ENCODE data around the gene BMF. TPM values are rescaled to one million over a fixed set of nuclear protein-coding genes. Genes with fewer than 3 reads are reported as not detected.
A peak's percentile ranks its signal among the peaks of the same experiment; 100 is the strongest.

BMF gene
- total RNA-seq, 4 donors from 2014 or later = 13.3 to 35.4 (median 25.1) TPM

DNA sequence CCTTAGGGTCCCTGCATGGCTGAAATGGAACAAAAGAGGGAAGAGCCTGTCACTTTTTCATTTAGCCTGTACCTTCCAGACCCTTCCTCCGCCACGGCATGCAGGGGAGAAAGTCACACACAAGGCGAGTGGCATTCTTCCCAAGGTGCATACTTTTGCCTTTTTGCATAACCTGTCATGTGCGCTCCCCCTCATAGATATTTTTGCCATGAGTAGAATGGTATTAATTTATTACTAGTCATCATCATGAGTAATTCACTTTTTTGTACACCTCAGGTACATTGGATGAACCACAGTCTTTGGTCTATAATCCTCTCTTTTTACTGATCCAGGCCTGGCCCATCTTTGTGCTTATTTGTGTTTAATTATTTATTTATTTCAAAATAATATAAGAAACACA, 43.3 kb upstream of the BMF start:
- no peak for DNase-seq
- in situ Hi-C loops (cut with MboI; ENCODE audit: low pct_ligation_motif_present in 1 of 4, low pct_unique_long_range_greater_than_20kb in 1 of 4, low sequenced_read_pairs in 3 of 4) = no loop called here
- no peaks in the 10 kb centered on the region for H3K27me3 ChIP-seq
- TF ChIP-seq EP300 (IDR thresholded peaks at IDR 0.05; ENCODE audit: low read depth) = no peak
- TF ChIP-seq POLR2A (IDR thresholded peaks at IDR 0.05) = no peak
- TF ChIP-seq, protein P1, sequence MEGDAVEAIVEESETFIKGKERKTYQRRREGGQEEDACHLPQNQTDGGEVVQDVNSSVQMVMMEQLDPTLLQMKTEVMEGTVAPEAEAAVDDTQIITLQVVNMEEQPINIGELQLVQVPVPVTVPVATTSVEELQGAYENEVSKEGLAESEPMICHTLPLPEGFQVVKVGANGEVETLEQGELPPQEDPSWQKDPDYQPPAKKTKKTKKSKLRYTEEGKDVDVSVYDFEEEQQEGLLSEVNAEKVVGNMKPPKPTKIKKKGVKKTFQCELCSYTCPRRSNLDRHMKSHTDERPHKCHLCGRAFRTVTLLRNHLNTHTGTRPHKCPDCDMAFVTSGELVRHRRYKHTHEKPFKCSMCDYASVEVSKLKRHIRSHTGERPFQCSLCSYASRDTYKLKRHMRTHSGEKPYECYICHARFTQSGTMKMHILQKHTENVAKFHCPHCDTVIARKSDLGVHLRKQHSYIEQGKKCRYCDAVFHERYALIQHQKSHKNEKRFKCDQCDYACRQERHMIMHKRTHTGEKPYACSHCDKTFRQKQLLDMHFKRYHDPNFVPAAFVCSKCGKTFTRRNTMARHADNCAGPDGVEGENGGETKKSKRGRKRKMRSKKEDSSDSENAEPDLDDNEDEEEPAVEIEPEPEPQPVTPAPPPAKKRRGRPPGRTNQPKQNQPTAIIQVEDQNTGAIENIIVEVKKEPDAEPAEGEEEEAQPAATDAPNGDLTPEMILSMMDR (IDR thresholded peaks at IDR 0.05) = no peak
- no peak for TF ChIP-seq POLR2AphosphoS5 (IDR thresholded peaks at IDR 0.05)
- H3K27ac ChIP-seq = no peak overlapping the region
- H3K36me3 ChIP-seq = no peaks in the 10 kb centered on the region
- intact Hi-C loops (cut with DNase I; ENCODE audit: low total_unique reads) = no loop called here
- no peaks in the 10 kb centered on the region for H3K9me3 ChIP-seq
- WGBS, 2 donors (ENCODE audit: low coverage in 1 of 2) = 93 to 97% methylated on average over 4 of the region's 4 CpGs
- peaks cover 0 to 9% (median 4%) of the 10 kb centered on the region in 4 donors for H3K4me1 ChIP-seq
- no peak overlapping the region for H3K4me3 ChIP-seq

DNA sequence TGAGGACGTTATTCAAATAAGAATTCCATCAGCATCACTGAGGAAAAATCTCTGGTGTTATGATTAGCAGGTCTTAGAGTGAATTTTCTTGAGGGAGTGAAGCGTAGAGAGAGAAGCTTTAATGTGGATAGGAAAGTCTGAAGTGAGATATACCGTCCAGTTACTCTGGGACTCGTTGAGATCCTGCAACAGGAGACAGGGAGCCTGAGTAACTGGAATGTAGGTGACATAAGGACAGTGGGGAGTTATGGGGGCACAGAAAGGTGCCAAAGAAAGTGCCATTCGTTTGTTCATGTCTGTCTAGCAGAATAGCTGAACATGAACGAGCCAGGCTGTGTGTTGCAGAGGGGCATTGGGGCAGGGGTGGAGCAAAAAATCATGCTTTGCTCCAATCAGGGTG, 42.8 kb upstream of the BMF start:
- no peak for TF ChIP-seq POLR2AphosphoS5 (IDR thresholded peaks at IDR 0.05)
- TF ChIP-seq, protein P1 (IDR thresholded peaks at IDR 0.05) = no peak
- TF ChIP-seq POLR2A (IDR thresholded peaks at IDR 0.05) = no peak
- no peak for TF ChIP-seq EP300 (IDR thresholded peaks at IDR 0.05; ENCODE audit: low read depth)
- 69 to 74% methylated on average over 5 to 6 of the region's 6 CpGs for WGBS, 2 donors (ENCODE audit: low coverage in 1 of 2)

DNA sequence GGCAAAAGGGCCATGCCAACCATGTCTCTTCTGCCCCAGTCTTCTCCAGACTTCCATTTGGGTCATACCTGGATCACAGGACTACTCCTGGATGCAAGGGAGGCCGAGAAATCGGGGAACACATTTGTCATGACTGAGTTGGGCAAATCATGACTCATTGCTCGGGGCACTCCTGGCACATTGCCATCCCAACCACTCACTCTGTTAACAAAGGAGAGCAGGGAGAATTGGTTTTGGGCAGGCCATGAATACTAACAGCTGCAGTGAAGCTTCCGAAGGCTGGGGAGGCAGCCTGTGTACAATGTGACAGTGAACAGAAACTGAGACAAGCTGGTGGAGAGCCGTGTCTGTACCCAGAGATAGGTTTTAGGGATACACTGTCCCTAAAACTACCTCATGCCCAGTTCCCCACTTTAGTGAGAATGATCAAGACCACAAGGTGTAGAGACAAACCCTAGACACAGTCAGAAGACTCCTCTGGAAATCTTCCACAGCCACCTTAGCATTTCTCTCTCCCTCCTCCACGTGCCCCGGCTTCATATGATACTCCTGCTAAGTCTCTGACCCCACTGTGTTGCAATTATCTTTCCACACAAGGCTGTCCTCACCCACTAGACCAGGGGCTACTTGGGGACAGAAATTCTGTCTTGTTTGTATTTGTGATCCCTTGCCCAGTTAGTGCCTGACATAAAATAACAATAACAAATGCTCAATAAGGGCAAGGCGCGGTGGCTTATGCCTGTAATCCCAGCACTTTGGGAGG, 41.7 kb upstream of the BMF start:
- peaks cover 0 to 2% (median under 1%) of the 10 kb centered on the region in 4 donors for H3K4me1 ChIP-seq
- intact Hi-C loops (cut with DNase I; ENCODE audit: low total_unique reads) = no loop called here
- WGBS, 2 donors (ENCODE audit: low coverage in 1 of 2) = 68 to 89% methylated on average over 4 to 9 of the region's 9 CpGs
- H3K9me3 ChIP-seq = no peaks in the 10 kb centered on the region
- H3K4me3 ChIP-seq = no peak overlapping the region
- H3K36me3 ChIP-seq = no peaks in the 10 kb centered on the region
- no peaks in the 10 kb centered on the region for H3K27me3 ChIP-seq
- H3K27ac ChIP-seq = no peak overlapping the region
- TF ChIP-seq, protein P1 (IDR thresholded peaks at IDR 0.05) = no peak
- TF ChIP-seq POLR2A (IDR thresholded peaks at IDR 0.05) = no peak
- TF ChIP-seq POLR2AphosphoS5 (IDR thresholded peaks at IDR 0.05) = no peak
- peak; percentile 15 for DNase-seq
- in situ Hi-C loops (cut with MboI; ENCODE audit: low pct_ligation_motif_present in 1 of 4, low pct_unique_long_range_greater_than_20kb in 1 of 4, low sequenced_read_pairs in 3 of 4) = no loop called here

More for the DNA sequence above, 42.8 kb upstream of the BMF start:
- H3K27ac ChIP-seq = no peak overlapping the region
- no peaks in the 10 kb centered on the region for H3K27me3 ChIP-seq
- no peak overlapping the region for H3K4me3 ChIP-seq
- H3K9me3 ChIP-seq = no peaks in the 10 kb centered on the region
- no peak for DNase-seq
- H3K4me1 ChIP-seq = peaks cover 0 to 9% (median 4%) of the 10 kb centered on the region in 4 donors
- H3K36me3 ChIP-seq = no peaks in the 10 kb centered on the region
- intact Hi-C loops (cut with DNase I; ENCODE audit: low total_unique reads) (no loop called here), in situ Hi-C loops (cut with MboI; ENCODE audit: low pct_ligation_motif_present in 1 of 4, low pct_unique_long_range_greater_than_20kb in 1 of 4, low sequenced_read_pairs in 3 of 4) (no loop called here)

DNA sequence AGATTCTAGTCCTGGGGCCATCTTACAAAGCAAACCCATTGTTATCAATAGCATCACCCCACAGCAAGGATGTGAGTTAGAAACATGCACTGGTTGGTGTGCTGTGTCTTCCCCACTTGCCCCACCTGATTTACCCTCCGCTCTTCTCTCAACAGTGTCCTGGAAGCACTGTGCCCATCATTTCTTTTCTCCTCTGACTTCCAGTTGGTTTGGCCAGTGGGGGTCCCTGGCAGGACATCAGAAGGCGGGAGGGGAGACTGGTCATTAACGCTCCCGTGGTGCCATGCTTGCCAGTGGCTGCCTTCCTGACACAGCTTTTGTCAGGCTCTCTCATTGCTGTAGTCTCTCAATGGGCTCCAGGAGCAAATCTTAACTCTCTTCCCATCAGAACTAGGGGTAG, 40.7 kb upstream of the BMF start:
- no peaks in the 10 kb centered on the region for H3K4me1 ChIP-seq
- H3K27me3 ChIP-seq = no peaks in the 10 kb centered on the region
- in situ Hi-C loops (cut with MboI; ENCODE audit: low pct_ligation_motif_present in 1 of 4, low pct_unique_long_range_greater_than_20kb in 1 of 4, low sequenced_read_pairs in 3 of 4) = no loop called here
- TF ChIP-seq, protein P1 (IDR thresholded peaks at IDR 0.05) = no peak
- TF ChIP-seq EP300 (IDR thresholded peaks at IDR 0.05; ENCODE audit: low read depth) = no peak
- no peak for TF ChIP-seq POLR2AphosphoS5 (IDR thresholded peaks at IDR 0.05)
- no peak for TF ChIP-seq POLR2A (IDR thresholded peaks at IDR 0.05)
- H3K9me3 ChIP-seq = no peaks in the 10 kb centered on the region
- DNase-seq = no peak
- no peak overlapping the region for H3K27ac ChIP-seq
- no peak overlapping the region for H3K4me3 ChIP-seq
- H3K36me3 ChIP-seq = no peaks in the 10 kb centered on the region
- intact Hi-C loops (cut with DNase I; ENCODE audit: low total_unique reads) = no loop called here
- WGBS, 2 donors (ENCODE audit: low coverage in 1 of 2) = 71 to 92% methylated on average over 4 of the region's 4 CpGs

Data from transverse colon (tissue), 4 donors.